ENCODE results near the gene FAR1. TPM values are rescaled to one million over a fixed set of nuclear protein-coding genes. Genes with fewer than 3 reads are reported as not detected.

Gene FAR1
- polyA plus RNA-seq, 1 experiment = 37.5 TPM

DNA sequence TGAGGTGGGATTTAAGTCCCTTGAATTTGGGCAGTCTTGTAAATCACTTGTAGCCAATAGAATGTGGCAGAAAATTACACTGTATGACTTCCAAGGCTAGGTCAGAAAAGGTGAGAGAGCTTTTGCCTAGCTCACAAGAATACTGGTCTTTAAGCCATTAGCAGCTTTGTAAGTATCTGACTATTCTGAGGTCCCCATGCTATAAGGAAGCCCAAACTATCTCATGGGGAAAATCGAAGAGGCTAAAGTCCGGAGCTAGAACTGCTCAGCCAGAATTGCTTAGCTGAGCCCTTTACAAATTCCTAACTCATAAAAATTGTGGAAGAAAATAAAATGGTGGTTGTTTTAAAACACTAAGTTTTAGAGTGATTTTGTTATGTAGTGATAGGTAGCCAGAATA, 13.0 kb downstream of the FAR1 start:
- Histone ChIP-seq H3K4me3 (ENCODE audit: low read depth, low read length) (no peak overlapping the region), H3K27me3 (ENCODE audit: control insufficient read depth, insufficient read depth, low read length) (no peaks in the 10 kb centered on the region), H3K36me3 (ENCODE audit: control insufficient read depth, insufficient read depth, low read length) (no peaks in the 10 kb centered on the region; the same call in 1 of the 2 replicates)
- no peak for TF ChIP-seq CTCF (IDR thresholded peaks at IDR 0.05; ENCODE audit: insufficient read depth, low read depth, low read length)
- ChIA-PET POLR2A (no interaction called here), CTCF (no interaction called here)
- no peak for DNase-seq (ENCODE audit: low read depth)

DNA sequence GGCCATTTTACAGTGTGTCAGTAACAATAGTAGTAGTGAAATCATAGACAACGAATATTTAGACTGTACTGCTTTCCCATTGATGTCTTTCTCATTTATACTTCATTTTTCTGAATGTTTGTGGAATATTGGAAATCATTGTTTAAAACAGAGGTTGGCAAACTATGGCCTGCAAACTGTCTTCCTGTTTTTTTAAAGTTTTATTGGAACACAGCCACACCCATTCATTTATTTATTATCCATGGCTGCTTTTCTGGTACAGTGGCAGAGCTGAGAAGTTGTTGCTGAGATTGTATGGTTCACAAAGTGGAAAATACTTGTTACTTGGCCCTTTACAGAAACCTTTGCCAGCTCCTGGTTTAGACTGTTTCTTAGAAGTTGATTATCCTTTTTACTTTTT, 13.7 kb downstream of the FAR1 start:
- TF ChIP-seq CTCF (IDR thresholded peaks at IDR 0.05; ENCODE audit: insufficient read depth, low read depth, low read length) = no peak
- CTCF ChIA-PET = no interaction called here

DNA sequence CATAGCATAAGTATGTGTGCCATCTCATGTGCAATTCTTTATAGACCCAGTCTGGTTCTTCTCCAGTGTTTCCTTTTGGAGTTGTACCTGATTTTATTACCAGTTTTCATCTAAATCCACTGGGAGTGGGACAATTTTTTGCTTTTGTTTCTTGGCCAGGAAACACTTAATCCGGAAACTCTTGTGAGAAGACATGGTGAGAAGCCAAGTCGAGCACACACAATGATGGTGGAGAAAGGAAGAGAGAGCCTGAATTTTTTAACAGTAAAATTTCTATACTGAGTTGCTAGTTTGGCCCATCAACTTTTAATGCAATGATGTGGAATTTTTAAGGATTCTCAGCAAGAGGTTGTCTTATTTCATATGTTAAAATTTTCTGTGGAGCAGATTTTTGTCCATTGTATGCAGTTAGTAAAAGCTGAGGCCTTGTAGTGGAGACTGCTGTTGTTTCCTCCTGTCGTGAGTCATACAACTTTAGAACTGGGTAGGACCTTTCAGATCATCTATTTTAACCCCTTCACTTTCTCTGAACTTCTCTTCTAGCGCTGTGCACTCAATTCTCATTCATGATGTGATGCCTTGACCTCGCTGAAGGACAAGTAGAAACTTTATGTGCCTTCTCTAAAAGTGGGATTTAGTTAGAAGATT, 17.1 kb downstream of the FAR1 start:
- TF ChIP-seq CTCF (IDR thresholded peaks at IDR 0.05; ENCODE audit: insufficient read depth, low read depth, low read length) = no peak
- DNase-seq (ENCODE audit: low read depth) = no peak
- H3K27me3 ChIP-seq (ENCODE audit: control insufficient read depth, insufficient read depth, low read length) = no peaks in the 10 kb centered on the region
- ChIA-PET CTCF (interaction anchor here (0.7 to 1.1 kb wide), 2 partner anchors 9 to 41 kb away, joined by 3 read pairs; no protein-coding TSS in a partner anchor), POLR2A (no interaction called here)
- no peak overlapping the region for H3K4me3 ChIP-seq (ENCODE audit: low read depth, low read length)
- no peaks in the 10 kb centered on the region for H3K36me3 ChIP-seq (ENCODE audit: control insufficient read depth, insufficient read depth, low read length)

More for the DNA sequence above, 13.7 kb downstream of the FAR1 start:
- POLR2A ChIA-PET = no interaction called here
- Histone ChIP-seq H3K36me3 (ENCODE audit: control insufficient read depth, insufficient read depth, low read length) (no peaks in the 10 kb centered on the region; the same call in 1 of the 2 replicates), H3K27me3 (ENCODE audit: control insufficient read depth, insufficient read depth, low read length) (no peaks in the 10 kb centered on the region), H3K4me3 (ENCODE audit: low read depth, low read length) (no peak overlapping the region)
- DNase-seq (ENCODE audit: low read depth) = no peak

DNA sequence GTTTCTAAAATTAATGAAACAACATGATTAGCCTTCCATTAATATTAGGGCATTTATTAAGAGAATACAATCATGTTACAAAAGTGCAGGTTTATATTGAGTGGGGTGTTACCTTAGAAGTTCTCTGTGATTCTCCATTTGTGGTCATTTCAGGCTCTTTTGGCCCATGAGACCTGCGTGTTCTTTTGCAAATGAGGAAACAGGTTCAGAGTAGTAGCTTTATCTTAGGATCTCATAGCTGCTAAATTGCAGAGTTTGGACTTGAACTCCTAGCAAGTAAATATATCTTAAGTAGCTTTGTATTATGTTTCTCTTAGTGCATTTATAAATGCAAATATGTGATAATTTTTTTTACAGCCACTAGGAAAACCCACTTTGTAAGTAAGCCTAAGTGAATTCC, 18.3 kb downstream of the FAR1 start:
- TF ChIP-seq CTCF (IDR thresholded peaks at IDR 0.05; ENCODE audit: insufficient read depth, low read depth, low read length) = no peak
- DNase-seq (ENCODE audit: low read depth) = no peak
- CTCF ChIA-PET = interaction anchor here (0.6 to 0.9 kb wide), 2 partner anchors 17 to 25 kb away, joined by 3 read pairs; no protein-coding TSS in a partner anchor
- no peaks in the 10 kb centered on the region for H3K27me3 ChIP-seq (ENCODE audit: control insufficient read depth, insufficient read depth, low read length)
- POLR2A ChIA-PET = no interaction called here
- no peaks in the 10 kb centered on the region for H3K36me3 ChIP-seq (ENCODE audit: control insufficient read depth, insufficient read depth, low read length)
- no peak overlapping the region for H3K4me3 ChIP-seq (ENCODE audit: low read depth, low read length)

DNA sequence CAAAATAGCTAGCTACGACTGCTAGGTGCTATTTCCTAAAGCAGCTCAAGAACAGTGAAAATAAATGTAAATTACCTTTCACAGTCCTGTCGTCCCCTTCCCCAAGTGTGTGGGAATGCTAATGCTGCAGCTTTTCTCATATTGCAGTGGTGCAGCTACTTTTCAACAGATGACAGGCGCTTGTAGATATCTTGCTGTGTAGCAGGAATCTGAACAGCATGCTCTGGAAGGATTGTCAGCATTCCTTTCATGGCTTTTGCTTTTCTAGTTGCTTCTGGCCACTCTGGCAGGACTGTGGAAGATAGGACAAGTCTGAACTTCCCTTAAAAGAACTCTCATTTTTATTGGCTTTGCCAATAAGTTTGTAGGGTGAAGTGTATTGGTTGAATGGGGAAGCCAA, 18.8 kb downstream of the FAR1 start:
- POLR2A ChIA-PET = no interaction called here

More for the DNA sequence above, 18.8 kb downstream of the FAR1 start:
- TF ChIP-seq CTCF (IDR thresholded peaks at IDR 0.05; ENCODE audit: insufficient read depth, low read depth, low read length) = no peak
- Histone ChIP-seq H3K4me3 (ENCODE audit: low read depth, low read length) (no peak overlapping the region), H3K27me3 (ENCODE audit: control insufficient read depth, insufficient read depth, low read length) (no peaks in the 10 kb centered on the region), H3K36me3 (ENCODE audit: control insufficient read depth, insufficient read depth, low read length) (no peaks in the 10 kb centered on the region)
- DNase-seq (ENCODE audit: low read depth) = no peak
- CTCF ChIA-PET = interaction anchor here (0.6 to 0.9 kb wide), 2 partner anchors 17 to 26 kb away, joined by 3 read pairs; no protein-coding TSS in a partner anchor
